ENCODE data around the gene EPGN. TPM values are rescaled to one million over a fixed set of nuclear protein-coding genes. Genes with fewer than 3 reads are reported as not detected.

EPGN gene
- total RNA-seq = not detected

DNA sequence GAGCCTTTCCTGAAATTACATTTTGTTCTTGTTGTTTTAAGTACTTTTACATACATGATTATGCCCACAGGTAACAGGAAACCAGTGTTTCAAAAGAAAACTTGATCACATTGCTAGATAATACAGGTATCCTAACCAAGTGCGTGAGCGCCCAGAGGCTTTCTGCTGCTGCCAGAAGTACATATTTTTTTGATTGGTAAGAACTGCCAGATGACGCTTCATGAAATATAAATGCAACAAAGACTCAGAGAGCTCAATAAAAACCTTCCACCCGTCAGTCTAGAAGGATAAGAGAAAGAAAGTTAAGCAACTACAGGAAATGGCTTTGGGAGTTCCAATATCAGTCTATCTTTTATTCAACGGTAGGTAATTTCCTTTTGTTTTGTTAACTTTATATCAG lies at the start of gene EPGN:
Gene EPGN, plus strand, starts transcription at position 256 of the 400 bp plus-strand sequence. Its CDS starts 64 bp downstream, at position 320.
- no peak for DNase-seq (ENCODE audit: low spot score)
- ATAC-seq = no peak

GRCh38 chr4:74258963-74259362 lies 49.3 kb upstream of the EPGN start:
- no peak for ATAC-seq
- no peak for DNase-seq (ENCODE audit: low spot score)

GRCh38 chr4:74260036-74260435 lies 48.2 kb upstream of the EPGN start:
- no peak for DNase-seq (ENCODE audit: low spot score)
- ATAC-seq = no peak

DNA sequence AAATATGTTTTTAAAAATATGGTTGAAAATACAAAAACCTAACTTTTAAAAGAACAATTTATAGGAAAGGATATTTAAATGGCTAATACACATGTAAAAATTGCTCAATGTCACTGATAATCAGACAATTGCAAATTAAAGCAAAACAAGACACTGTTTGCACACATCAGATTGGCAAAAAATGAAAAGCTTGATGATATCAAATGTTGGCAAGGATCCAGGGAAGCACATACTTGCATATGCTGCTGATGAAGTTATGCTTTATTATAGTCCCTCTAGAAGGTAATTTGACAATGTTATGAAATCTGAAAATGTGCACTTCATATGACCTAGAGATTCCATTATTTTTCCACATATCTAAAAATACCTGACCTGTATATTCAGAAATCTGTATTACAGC lies 45.7 kb upstream of the EPGN start:
- DNase-seq (ENCODE audit: low spot score) (no peak), ATAC-seq (no peak)

- no peak for ATAC-seq
- DNase-seq (ENCODE audit: low spot score) = no peak
These were observed 44.7 kb upstream of the EPGN start for GRCh38 chr4:74263551-74263950.

DNA sequence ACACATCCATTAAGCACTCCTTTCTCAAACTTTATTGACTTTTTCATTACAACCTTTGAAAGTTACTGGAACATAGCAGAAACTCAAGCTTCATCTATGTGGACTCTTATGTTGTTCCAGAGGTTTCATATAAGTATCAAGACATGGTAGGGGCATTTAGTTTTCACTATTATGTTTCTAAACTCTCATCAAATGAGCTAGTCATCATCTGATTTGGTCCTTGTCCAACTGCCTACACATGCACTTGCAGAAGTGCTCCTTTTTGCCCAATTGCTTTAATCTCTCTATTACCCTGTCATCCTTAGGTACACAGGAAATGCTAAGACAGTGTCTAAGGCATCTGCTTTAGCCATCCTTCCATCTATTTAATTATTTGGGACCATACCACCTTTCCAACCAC lies 42.2 kb upstream of the EPGN start:
- DNase-seq (ENCODE audit: low spot score) (no peak), ATAC-seq (no peak)

DNA sequence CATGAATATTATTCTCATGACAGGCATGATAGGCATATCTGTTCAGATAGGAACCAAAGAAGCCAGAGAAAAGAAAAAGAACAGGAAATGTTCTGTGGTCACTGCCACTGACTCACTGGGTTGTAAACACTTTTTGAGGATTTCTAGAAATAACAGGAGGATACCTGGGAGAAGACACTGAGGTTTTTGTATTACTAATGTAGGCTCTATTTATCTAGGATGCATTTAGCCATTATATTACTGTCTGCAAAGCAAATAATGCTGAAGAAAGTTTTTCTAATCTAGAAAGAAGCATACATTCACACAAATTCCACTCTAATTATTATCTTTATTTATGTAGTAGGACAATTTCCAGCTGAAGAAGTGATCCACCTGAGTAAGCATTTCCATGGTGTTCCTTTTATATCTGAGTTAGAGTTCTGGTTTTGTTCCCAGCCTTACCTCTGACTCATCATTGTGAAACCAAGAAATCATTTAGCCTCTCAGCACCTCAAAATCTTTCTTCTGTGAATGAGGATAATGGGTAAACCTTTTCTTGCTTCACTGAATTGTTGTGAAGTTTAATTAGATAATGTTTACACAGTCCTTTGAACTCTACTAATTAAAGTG lies 40.2 kb upstream of the EPGN start:
- no peak for ATAC-seq
- DNase-seq (ENCODE audit: low spot score) = no peak

DNA sequence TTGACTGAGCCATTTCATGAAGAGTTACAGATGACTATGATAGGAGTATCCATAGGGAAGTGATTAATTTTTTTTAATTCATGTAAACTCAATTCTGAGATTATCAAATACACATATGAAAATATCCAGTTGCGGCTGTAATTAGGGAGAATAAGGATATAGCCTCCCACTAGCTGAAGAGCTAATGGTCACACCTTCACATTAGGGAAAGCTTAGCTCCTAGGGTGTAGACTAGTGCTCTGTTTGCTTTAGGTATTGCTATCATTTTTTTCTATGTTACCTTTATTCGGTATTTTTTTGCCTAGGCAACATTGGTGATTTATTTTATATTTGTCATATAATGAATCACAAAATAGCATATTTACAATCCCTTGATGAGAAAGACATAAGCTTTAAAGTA lies 39.6 kb upstream of the EPGN start:
- ATAC-seq (no peak), DNase-seq (ENCODE audit: low spot score) (no peak)

DNA sequence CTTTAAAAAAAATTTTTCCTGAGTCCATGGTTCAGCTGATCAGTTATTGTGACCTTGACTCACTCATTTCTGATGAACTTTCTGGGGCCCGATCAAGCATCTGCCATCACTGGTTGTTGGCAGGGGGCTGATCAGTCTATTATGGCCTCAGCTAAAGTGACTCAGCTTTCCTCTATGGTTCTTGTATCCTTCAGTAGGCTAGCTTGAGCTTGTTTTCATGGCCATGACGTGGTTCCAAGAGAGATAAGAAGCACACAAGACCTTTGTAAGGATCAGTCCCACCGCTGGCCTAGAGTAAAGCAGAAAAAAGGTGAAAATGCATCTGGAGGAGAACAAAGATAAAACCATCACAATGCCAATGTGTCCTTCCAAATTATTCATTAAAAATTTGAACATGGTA lies 29.8 kb upstream of the EPGN start:
- DNase-seq (ENCODE audit: low spot score) (no peak), ATAC-seq (no peak)

DNA sequence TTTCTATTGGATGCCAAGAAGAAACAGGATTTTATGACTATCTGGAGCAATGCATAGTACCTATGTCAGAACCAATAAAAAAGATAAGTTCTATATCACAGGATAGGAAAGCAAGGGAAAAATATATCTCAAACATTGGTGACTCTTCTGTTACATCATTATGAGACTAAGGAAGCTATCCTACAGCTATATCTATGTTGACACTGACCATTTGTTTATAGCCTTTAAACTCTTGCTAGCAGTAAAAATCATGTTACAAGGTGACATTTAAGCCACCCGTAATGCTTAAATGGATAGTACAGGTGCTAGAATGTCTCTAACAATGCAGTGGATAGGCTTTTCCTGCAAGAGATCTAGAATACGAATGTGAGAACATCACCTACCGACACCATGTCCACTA lies 28.6 kb upstream of the EPGN start:
- DNase-seq (ENCODE audit: low spot score) = no peak
- no peak for ATAC-seq

- DNase-seq (ENCODE audit: low spot score) = no peak
- no peak for ATAC-seq
These were observed 25.3 kb upstream of the EPGN start for GRCh38 chr4:74282926-74283325.

DNA sequence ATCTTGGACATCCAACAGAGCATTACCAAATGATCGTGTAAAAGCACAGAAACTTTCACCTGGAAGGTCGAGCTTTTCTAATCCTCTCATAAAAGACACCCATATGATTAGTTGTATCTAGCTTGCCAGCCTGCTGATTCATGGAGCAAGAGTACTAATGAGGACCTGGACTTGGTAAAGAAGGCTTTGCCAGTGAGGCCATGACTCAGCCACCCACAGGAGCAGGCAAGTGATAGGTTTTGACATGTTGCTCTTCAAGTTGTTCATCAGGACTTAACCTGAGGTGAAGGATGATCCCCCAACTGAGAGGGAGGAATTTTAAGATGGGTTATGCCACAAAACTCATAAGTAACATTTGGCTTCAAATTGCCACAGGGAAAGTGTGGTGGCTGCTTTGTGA lies 24.7 kb upstream of the EPGN start:
- ATAC-seq = no peak
- DNase-seq (ENCODE audit: low spot score) = no peak

GRCh38 chr4:74284053-74284452 lies 24.2 kb upstream of the EPGN start:
- no peak for DNase-seq (ENCODE audit: low spot score)
- ATAC-seq = no peak

DNA sequence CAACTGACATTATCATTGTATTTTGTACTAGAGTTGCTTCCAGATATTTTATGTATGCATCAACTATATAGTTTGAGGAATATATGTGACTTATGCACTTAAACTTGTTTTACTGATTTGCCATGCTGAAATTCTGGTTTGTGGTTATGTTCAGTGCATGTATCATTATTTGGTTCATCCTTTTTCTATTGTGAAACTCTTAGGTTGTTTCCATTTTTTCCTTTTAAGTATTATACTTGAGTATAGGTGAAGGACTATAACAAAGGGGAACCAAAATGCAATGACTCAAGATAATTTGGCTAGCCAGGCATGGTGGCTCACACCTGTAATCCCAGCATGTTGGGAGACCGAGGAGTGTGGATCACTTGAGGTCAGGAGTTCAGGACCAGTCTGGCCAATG lies 21.1 kb upstream of the EPGN start:
- DNase-seq (ENCODE audit: low spot score) = no peak
- no peak for ATAC-seq

- DNase-seq (ENCODE audit: low spot score) (no peak), ATAC-seq (no peak)
These were observed 20.5 kb upstream of the EPGN start for GRCh38 chr4:74287791-74288190.

- ATAC-seq (no peak), DNase-seq (ENCODE audit: low spot score) (no peak)
These were observed 16.8 kb upstream of the EPGN start for GRCh38 chr4:74291471-74291870.

GRCh38 chr4:74292111-74292870 lies 16.0 kb upstream of the EPGN start:
- no peak for ATAC-seq
- DNase-seq (ENCODE audit: low spot score) = no peak

GRCh38 chr4:74293558-74293957 lies 14.7 kb upstream of the EPGN start:
- DNase-seq (ENCODE audit: low spot score) (no peak), ATAC-seq (no peak)

DNA sequence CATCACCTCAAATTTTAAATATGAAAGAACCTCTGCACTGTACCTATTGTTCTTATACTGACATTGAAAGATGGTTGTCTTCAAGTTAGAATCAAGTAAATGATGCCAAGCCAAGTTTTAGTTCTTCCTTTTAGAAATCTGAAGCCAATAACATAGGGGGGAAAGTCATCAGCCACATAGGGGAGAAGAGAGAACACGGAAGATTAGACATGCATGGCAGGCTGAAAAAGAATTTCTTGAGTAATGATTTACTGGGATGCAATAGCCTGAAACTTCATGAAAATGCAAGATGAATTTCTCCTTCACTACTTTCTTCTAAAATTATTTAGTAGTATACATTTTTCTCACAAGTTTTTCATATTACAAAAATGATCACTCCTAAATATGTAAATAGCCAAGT lies 13.6 kb upstream of the EPGN start:
- ATAC-seq = no peak
- no peak for DNase-seq (ENCODE audit: low spot score)

DNA sequence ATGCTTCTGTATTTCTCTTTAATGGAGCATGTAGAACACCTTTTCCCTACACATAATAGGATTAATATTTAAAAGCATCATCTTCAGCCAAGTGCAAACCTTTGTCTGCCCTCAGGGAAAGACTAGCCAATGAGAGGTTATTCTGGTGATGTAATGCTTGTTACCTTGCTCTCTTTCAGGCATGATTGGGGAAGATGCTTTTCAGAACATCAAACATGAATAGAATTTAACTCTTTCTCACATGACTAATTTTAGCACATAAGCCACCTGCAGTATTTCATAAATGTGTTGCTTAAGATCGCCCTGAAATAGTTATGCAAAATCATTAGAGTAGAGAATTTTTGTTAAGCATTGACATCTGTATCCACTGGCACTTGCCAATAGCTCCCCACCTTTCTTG lies 10.7 kb upstream of the EPGN start:
- no peak for DNase-seq (ENCODE audit: low spot score)
- no peak for ATAC-seq

DNA sequence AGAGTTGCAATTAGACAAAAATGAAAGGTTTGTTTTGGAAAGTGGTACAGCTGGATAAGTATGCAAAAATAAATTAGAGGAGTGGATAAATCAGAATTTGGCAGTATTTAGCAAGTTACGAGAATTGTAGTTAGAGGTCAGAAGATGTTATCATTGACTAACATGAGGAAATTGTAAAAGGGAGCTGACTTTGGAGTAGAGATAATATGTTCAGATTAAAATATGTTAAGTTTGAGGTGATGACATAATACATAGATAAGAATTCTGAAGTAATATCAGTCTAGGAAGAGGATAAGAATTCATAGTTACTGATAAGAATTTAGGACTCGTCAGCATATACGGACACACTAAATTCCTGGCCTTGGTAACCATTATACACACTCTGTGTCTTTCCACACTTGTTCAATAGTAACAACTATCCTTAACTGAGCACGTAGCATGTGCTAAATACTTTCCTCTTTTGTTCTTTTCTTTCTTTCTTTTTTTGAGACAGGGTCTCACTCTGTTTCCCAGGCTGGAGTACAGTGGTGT lies 4.1 kb upstream of the EPGN start:
- no peak for DNase-seq (ENCODE audit: low spot score)
- no peak for ATAC-seq

- DNase-seq (ENCODE audit: low spot score) = no peak
These were observed 3.3 kb upstream of the EPGN start for GRCh38 chr4:74305000-74305399.

DNA sequence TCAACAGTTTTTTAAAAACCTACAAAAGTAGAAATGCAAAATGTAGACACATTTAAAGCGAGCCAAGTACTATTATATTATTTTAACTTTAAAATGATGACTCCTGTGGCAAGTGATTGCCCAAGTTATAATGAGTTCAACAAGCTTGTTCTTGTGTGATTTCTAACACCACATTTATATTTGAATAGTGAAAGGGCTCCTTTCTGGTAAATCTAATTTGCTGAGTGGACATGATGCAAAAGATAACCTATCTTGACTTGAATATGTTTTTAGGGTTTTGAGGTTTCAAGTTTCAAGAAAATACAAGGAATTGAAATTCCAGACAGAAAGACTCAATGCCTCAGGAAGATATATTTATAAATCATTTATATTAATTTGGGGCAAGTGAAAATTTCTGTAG lies 1.1 kb upstream of the EPGN start:
- ATAC-seq (no peak), DNase-seq (ENCODE audit: low spot score) (no peak)

More at GRCh38 chr4:74305000-74305399, 3.3 kb upstream of the EPGN start:
- ATAC-seq = no peak

Data from left lobe of liver (tissue), 2 donors.